Measurements from ENCODE around the gene MORC3.
"Not testable (repeated sequence)": the region's sequence is repeated elsewhere in the genome, so short reads cannot be mapped to it uniquely, and the experiment has no call there.

MORC3 gene

DNA sequence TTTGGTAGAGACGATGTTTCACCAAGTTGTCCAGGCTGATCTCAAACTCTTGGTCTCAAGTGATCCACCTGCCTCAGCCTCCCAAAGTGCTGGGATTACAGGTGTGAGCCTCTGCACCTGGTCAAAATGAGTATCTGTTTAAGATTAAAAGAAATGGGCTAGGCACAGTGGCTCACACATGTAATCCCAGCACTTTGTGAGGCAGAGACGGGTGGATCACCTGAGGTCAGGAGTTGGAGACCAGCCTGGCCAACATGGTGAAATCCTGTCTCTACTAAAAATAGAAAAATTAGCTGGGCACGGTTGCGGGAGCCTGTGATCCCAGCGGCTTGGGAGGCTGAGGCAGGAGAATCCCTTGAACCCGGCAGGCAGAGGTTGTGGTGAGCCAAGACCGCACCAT, 22.6 kb downstream of the MORC3 start:
- H3K4ac ChIP-seq (ENCODE audit: low read depth in 1 of 2, low read length in 2 of 2); H4K91ac ChIP-seq (ENCODE audit: low read length); H3K27me3 ChIP-seq (ENCODE audit: control insufficient read depth in 1 of 2, insufficient read depth in 1 of 2, low read length in 2 of 2); H4K8ac ChIP-seq (ENCODE audit: low read length); DNase-seq; H3K4me2 ChIP-seq (ENCODE audit: low read length, poor library complexity, severe bottlenecking); H3K4me1 ChIP-seq (ENCODE audit: control insufficient read depth, insufficient read depth, low read depth, low read length); H3K18ac ChIP-seq (ENCODE audit: low read depth in 1 of 2, low read length in 2 of 2); H3K9me3 ChIP-seq (ENCODE audit: control insufficient read depth, low read length); H3K9ac ChIP-seq (ENCODE audit: low read length); H2AK5ac ChIP-seq (ENCODE audit: low read length, severe bottlenecking); H3K23ac ChIP-seq (ENCODE audit: low read length in 2 of 2); H3K4me3 ChIP-seq (ENCODE audit: insufficient read depth in 1 of 2, low read depth in 1 of 2, low read length in 2 of 2); H2BK5ac ChIP-seq (ENCODE audit: low read depth, low read length, poor library complexity, severe bottlenecking); H2AFZ ChIP-seq (ENCODE audit: low read depth, low read length); H2BK120ac ChIP-seq (ENCODE audit: low read depth, low read length); H2BK12ac ChIP-seq (ENCODE audit: low read length in 2 of 2); H2BK15ac ChIP-seq (ENCODE audit: low read depth, poor library complexity, severe bottlenecking); H3K27ac ChIP-seq (ENCODE audit: low read length, poor library complexity, severe bottlenecking); H3K14ac ChIP-seq (ENCODE audit: low read length in 2 of 2): not testable (repeated sequence)
- Histone ChIP-seq H3K79me1 (replicated peaks; ENCODE audit: low read length, poor library complexity, severe bottlenecking) (peaks cover 24% of the 10 kb centered on the region), H3K36me3 (ENCODE audit: control insufficient read depth in 1 of 2, insufficient read depth in 2 of 2, low read depth in 1 of 2, low read length in 2 of 2) (peaks cover 44 to 89% of the 10 kb centered on the region in 2 experiments)
- WGBS: 97% methylated on average over 5 of the region's 7 CpGs

DNA sequence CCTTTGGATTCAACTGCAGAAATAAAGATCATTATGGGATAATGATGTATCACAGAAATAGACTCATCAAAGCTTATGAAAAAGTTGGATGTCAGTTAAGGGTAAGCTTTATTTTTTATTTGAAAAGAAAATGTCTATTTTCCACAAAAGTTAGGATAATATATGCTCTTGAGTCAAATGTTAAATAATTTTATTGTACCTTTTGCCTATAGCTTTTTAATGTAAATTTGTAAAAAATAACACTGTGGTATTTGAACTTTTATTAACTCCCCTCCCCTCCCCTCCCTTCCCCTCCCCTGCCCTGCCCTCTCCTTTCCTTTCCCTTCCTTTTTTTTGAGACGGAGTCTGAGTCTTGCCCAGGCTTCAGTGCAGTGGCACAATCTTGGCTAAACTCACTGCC, 24.9 kb downstream of the MORC3 start:
- DNase-seq: no peak
- no peaks in the 10 kb centered on the region for H3K9me3 ChIP-seq (ENCODE audit: control insufficient read depth, low read length)
- H3K27me3 ChIP-seq (ENCODE audit: control insufficient read depth in 1 of 2, insufficient read depth in 1 of 2, low read length in 2 of 2): no peaks in the 10 kb centered on the region
- H3K18ac ChIP-seq (ENCODE audit: low read depth in 1 of 2, low read length in 2 of 2): no peak overlapping the region
- H3K23ac ChIP-seq (ENCODE audit: low read length in 2 of 2): no peak overlapping the region
- 96% methylated on average over 1 of the region's 1 CpG for whole genome bisulfite sequencing
- no peak overlapping the region for H3K9ac ChIP-seq (ENCODE audit: low read length)
- no peak overlapping the region for H3K4me2 ChIP-seq (ENCODE audit: low read length, poor library complexity, severe bottlenecking)
- no peak overlapping the region for H4K8ac ChIP-seq (ENCODE audit: low read length)
- no peak overlapping the region for H3K14ac ChIP-seq (ENCODE audit: low read length in 2 of 2)
- no peaks in the 10 kb centered on the region for H3K4me1 ChIP-seq (ENCODE audit: control insufficient read depth, insufficient read depth, low read depth, low read length)
- no peak overlapping the region for H2BK15ac ChIP-seq (ENCODE audit: low read depth, poor library complexity, severe bottlenecking)
- H3K4me3 ChIP-seq (ENCODE audit: insufficient read depth in 1 of 2, low read depth in 1 of 2, low read length in 2 of 2): no peak overlapping the region
- H2AK5ac ChIP-seq (ENCODE audit: low read length, severe bottlenecking): no peak overlapping the region
- no peak overlapping the region for H2BK120ac ChIP-seq (ENCODE audit: low read depth, low read length)
- H4K91ac ChIP-seq (ENCODE audit: low read length): no peak overlapping the region
- H2AFZ ChIP-seq (ENCODE audit: low read depth, low read length): no peak overlapping the region
- no peak overlapping the region for H2BK5ac ChIP-seq (ENCODE audit: low read depth, low read length, poor library complexity, severe bottlenecking)
- H2BK12ac ChIP-seq (ENCODE audit: low read length in 2 of 2): no peak overlapping the region
- H3K79me1 ChIP-seq (replicated peaks; ENCODE audit: low read length, poor library complexity, severe bottlenecking): peaks cover 25% of the 10 kb centered on the region
- peaks cover 47 to 80% of the 10 kb centered on the region in 2 experiments for H3K36me3 ChIP-seq (ENCODE audit: control insufficient read depth in 1 of 2, insufficient read depth in 2 of 2, low read depth in 1 of 2, low read length in 2 of 2)
- no peak overlapping the region for H3K4ac ChIP-seq (ENCODE audit: low read depth in 1 of 2, low read length in 2 of 2)
- no peak overlapping the region for H3K27ac ChIP-seq (ENCODE audit: low read length, poor library complexity, severe bottlenecking)

DNA sequence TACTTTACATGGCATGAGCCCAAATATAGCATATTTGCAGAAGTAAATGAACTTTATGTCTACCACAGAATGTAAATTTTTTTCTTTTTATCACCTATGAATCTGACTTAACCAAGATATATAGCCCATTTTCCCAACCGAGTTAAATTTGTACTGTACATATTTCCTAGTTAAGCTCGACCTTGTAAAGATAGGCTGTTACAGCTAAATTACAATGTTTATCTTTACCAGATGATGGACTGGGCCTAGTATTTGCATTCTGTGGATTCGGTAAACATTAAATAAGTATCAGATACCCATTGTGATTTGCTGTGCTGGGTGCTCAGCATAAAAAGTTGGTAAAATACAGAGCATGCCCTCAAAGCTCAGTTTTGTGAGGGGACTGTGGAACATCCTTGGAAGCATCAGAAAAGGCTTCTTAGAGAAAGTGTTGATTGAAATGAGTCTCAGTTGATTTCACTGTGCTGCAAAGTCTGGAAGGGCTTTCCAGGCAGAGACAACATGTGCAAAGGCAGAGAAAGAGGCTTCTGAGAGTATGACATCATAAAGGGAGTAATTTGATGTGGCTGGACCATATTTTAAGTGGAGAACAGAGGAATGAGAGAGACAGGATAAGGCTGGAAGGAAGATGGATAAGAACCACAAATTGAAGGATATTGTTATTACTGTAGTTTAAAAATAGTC, 27.4 kb downstream of the MORC3 start:
- Histone ChIP-seq H3K36me3 (ENCODE audit: control insufficient read depth in 1 of 2, insufficient read depth in 2 of 2, low read depth in 1 of 2, low read length in 2 of 2) (peaks cover 43 to 81% of the 10 kb centered on the region in 2 experiments), H2BK15ac (ENCODE audit: low read depth, poor library complexity, severe bottlenecking) (no peak overlapping the region), H3K9ac (ENCODE audit: low read length) (peak overlapping the region; percentile 32), H3K4ac (ENCODE audit: low read depth in 1 of 2, low read length in 2 of 2) (no peak overlapping the region), H3K18ac (ENCODE audit: low read depth in 1 of 2, low read length in 2 of 2) (no peak overlapping the region), H2AK5ac (ENCODE audit: low read length, severe bottlenecking) (no peak overlapping the region), H3K23ac (ENCODE audit: low read length in 2 of 2) (no peak overlapping the region), H4K91ac (ENCODE audit: low read length) (no peak overlapping the region), H3K4me3 (ENCODE audit: insufficient read depth in 1 of 2, low read depth in 1 of 2, low read length in 2 of 2) (no peak overlapping the region), H2AFZ (ENCODE audit: low read depth, low read length) (no peak overlapping the region), H2BK120ac (ENCODE audit: low read depth, low read length) (no peak overlapping the region), H3K27me3 (ENCODE audit: control insufficient read depth in 1 of 2, insufficient read depth in 1 of 2, low read length in 2 of 2) (no peaks in the 10 kb centered on the region), H3K14ac (ENCODE audit: low read length in 2 of 2) (no peak overlapping the region), H3K4me2 (ENCODE audit: low read length, poor library complexity, severe bottlenecking) (no peak overlapping the region), H2BK12ac (ENCODE audit: low read length in 2 of 2) (no peak overlapping the region), H3K4me1 (ENCODE audit: control insufficient read depth, insufficient read depth, low read depth, low read length) (peaks cover 4% of the 10 kb centered on the region), H4K8ac (ENCODE audit: low read length) (no peak overlapping the region), H2BK5ac (ENCODE audit: low read depth, low read length, poor library complexity, severe bottlenecking) (no peak overlapping the region), H3K79me1 (replicated peaks; ENCODE audit: low read length, poor library complexity, severe bottlenecking) (peaks cover 21% of the 10 kb centered on the region), H3K9me3 (ENCODE audit: control insufficient read depth, low read length) (no peaks in the 10 kb centered on the region), H3K27ac (ENCODE audit: low read length, poor library complexity, severe bottlenecking) (no peak overlapping the region)
- no peak for DNase-seq
- 96% methylated on average over 1 of the region's 3 CpGs for WGBS

DNA sequence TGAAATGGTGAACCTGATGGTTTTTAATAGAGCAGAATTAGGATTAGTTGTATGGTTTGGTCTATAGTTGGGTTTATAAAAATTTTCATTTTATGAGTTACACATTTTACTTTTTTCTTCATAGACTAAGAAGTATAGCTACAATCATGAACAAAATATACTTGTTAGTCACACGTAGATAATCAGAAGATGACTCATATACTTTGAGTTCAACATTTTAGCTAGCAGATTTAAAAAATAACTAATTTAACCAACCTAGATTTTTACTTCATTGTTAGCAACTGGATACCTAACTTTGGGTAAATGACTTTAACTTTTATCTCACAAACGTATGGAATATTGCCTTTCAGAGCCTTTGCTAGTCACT, 27.9 kb downstream of the MORC3 start:
- no peak overlapping the region for H4K8ac ChIP-seq (ENCODE audit: low read length)
- H2BK5ac ChIP-seq (ENCODE audit: low read depth, low read length, poor library complexity, severe bottlenecking): no peak overlapping the region
- H3K23ac ChIP-seq (ENCODE audit: low read length in 2 of 2): no peak overlapping the region
- peak overlapping the region; percentile 32 for H3K9ac ChIP-seq (ENCODE audit: low read length)
- no peak overlapping the region for H3K4me3 ChIP-seq (ENCODE audit: insufficient read depth in 1 of 2, low read depth in 1 of 2, low read length in 2 of 2)
- H2BK12ac ChIP-seq (ENCODE audit: low read length in 2 of 2): no peak overlapping the region
- no peak overlapping the region for H2AK5ac ChIP-seq (ENCODE audit: low read length, severe bottlenecking)
- H3K4ac ChIP-seq (ENCODE audit: low read depth in 1 of 2, low read length in 2 of 2): no peak overlapping the region
- H2BK120ac ChIP-seq (ENCODE audit: low read depth, low read length): no peak overlapping the region
- no peak overlapping the region for H3K14ac ChIP-seq (ENCODE audit: low read length in 2 of 2)
- DNase-seq: no peak
- no peaks in the 10 kb centered on the region for H3K27me3 ChIP-seq (ENCODE audit: control insufficient read depth in 1 of 2, insufficient read depth in 1 of 2, low read length in 2 of 2)
- H3K79me1 ChIP-seq (replicated peaks; ENCODE audit: low read length, poor library complexity, severe bottlenecking): peaks cover 21% of the 10 kb centered on the region
- no CpG with 5 or more reads among the region's 2 CpGs for WGBS
- H3K9me3 ChIP-seq (ENCODE audit: control insufficient read depth, low read length): no peaks in the 10 kb centered on the region
- H3K36me3 ChIP-seq (ENCODE audit: control insufficient read depth in 1 of 2, insufficient read depth in 2 of 2, low read depth in 1 of 2, low read length in 2 of 2): peaks cover 39 to 80% of the 10 kb centered on the region in 2 experiments
- no peak overlapping the region for H3K4me2 ChIP-seq (ENCODE audit: low read length, poor library complexity, severe bottlenecking)
- H3K18ac ChIP-seq (ENCODE audit: low read depth in 1 of 2, low read length in 2 of 2): no peak overlapping the region
- H3K27ac ChIP-seq (ENCODE audit: low read length, poor library complexity, severe bottlenecking): no peak overlapping the region
- H2AFZ ChIP-seq (ENCODE audit: low read depth, low read length): no peak overlapping the region
- H4K91ac ChIP-seq (ENCODE audit: low read length): no peak overlapping the region
- no peak overlapping the region for H2BK15ac ChIP-seq (ENCODE audit: low read depth, poor library complexity, severe bottlenecking)
- peaks cover 4% of the 10 kb centered on the region for H3K4me1 ChIP-seq (ENCODE audit: control insufficient read depth, insufficient read depth, low read depth, low read length)

Data from mesenchymal stem cell (in vitro differentiated cells and primary cell).